GM18861 (cell line): Measurements from ENCODE around the gene TAF12.
A peak's percentile ranks its signal among the peaks of the same experiment; 100 is the strongest.
"Not testable (repeated sequence)": the region's sequence is repeated elsewhere in the genome, so short reads cannot be mapped to it uniquely, and the experiment has no call there.

Experiments
- ATAC-seq: cut with Tn5 transposase; IDR thresholded peaks from one replicate; pipeline ENCODE4 v1.9.1; 2021; ENCODE audit not compliant: unreplicated experiment

Gene TAF12

DNA sequence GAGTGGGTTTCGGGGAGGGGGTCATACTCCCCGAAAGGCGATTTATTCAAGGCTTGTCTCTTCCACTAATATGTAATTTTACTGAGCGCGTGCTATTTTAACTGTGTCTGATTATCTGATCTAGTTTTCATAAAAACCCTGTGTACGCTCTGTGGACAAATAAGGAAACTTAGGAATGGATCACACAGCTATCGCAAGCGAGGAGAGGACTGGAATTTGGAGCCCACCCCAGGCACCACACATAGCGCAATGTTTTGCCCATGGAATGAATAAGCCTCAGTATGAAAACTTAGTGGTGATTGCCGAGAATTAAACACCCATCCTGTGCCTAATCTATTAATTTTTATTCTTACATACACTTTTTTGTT, 60.6 kb downstream of the TAF12 start:
- ATAC-seq, result no peak

DNA sequence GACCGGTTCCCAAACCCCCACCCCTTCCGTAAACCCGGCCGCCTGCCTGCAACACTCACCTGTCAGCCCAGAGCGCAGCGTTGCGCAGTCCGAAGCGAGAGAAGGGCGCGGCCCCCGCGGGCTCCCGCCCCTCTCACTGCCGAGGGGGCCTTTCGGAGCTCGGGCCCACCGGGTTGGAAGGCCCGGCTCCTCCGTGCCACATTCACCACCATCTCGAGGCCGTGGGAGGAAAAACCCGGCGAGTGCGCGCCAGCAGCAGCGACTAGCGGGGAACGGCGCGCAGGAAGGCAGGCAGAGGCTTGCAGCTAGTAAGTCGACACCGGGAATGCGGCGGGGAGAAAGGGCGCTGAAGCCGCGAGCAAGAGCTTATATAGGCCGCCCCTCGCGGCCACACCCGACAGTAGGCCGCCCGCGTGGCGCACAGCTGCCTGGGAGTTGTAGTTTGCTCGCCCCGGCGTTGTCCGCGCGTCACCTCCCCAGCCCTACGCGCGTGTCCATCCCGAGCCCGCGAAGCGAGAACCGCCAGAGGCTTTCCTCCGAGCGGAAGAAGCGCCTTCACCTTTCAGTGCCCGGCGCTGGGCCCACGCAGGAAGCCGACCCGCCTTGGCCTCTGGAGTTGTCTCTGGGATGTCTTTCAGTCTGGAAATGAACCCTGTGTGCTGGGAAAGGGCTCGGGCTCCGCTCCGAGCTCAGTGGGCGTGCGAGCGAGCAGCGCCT, 61.2 kb downstream of the TAF12 start:
- ATAC-seq, result peak; percentile 73

DNA sequence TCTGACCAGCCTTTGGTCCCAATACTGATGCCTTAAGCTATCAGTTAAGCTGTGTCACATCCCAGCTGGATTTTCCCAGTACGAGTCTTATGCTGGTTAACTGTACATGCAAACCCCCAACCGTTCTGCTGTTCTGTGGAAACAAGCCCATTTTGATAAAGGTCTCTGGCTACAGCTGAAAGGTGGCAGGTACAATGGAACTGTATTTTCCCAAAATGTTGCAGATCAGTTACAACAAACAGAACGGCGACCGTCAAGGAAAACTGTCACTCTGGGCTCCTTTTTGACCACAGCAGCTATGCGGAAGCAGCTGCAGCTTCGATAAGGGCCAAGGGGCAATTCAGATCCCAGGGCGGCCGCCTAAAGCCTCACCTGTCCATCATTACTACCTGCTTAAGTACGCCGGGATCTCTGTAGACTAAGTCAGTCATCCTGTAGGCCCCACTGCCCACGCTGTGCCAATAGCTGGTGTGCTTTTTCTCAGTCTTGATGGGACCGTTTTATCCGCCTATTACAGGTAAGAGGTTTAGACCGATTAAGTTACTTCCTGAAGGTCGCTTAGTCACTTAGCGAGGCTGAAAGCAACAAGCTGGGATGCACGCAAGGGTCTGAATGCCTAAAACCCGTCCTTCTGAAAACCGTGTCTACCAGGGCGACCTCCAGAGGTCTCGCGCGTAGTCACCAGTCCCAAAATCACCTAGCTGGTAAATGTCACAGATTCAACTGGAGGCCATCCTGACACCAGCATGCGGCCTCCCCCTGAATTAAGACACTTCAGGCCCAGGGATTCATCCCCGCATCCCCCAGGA, 61.9 kb downstream of the TAF12 start:
- peak; percentile 3 for ATAC-seq

DNA sequence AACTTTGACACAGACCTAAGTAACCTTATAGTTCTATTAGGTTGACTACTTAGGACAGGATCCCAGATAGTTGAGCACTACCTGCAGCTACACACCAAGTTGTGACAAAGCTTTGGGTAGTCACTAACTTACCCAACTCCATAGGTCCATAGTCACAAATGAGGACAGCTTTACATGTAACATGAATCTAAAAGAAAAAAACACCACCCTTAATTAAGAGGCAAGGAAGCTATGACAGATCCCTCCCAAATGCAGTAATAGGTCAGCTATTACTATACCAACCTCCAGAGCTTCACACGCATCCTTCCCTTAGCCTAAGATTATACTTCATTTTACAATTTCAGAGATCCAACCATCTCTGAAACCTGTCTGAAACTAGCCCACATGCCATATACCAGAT, 63.5 kb downstream of the TAF12 start:
- ATAC-seq, result no peak

DNA sequence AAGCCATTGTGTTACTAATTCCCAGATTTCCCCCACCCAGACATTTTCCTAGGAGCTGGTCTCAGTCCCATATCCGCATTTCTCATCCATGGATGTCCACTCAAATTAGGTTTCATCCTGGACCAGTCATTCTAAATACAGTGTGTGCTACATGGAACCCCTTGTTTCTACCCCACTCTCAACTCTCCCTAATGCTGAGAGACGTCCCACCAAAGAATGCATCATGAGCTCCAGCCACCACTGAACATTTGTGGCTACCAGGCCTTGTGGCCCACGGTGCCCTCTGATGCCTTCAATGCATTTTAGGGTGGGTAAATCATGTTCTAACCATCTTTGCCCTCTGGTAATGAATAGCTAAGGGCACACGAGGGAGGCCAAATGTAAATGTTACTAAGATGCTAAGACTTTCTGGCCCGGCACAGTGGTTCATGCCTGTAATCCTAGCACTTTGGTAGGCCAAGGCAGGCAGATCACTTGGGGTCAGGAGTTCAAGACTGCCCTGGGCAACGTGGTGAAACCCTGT, 64.1 kb downstream of the TAF12 start:
- ATAC-seq, result no peak

DNA sequence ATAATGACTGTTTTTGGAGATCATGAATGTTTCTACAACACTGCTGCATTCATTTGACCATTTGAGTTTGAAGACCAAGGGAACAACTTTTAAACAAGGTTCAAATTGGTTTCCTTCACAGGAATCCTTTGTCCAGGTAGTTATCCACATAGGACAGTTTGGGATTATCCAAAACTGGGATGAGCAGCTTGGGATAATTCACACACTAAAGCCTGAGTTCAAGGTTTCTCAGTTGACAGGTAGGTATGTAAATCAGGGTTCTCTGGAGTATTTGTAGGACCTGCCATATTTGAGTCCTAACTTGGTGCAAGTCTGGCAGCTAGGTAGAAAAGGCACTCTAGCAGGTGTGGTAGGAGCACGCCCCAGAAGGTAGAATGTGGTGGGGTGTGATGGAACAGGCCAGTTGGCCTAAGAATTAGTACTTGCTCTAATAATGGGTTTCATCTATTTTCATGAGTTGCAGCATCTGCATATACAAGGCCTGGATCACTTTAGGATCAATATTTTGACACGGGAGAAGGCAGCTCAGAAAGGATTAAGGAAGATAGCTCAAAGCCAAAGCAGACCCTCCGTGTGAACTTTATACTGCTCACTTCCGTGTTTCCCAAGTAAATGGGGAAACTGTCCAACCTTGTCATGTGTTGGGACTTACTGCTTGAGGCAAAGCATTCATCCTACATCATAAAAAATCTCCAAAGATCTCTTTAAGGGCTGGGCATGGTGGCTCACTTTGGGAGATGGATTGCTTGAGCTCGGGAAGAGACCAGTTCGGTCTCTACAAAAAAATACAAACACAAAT, 64.9 kb downstream of the TAF12 start:
- no peak for ATAC-seq

DNA sequence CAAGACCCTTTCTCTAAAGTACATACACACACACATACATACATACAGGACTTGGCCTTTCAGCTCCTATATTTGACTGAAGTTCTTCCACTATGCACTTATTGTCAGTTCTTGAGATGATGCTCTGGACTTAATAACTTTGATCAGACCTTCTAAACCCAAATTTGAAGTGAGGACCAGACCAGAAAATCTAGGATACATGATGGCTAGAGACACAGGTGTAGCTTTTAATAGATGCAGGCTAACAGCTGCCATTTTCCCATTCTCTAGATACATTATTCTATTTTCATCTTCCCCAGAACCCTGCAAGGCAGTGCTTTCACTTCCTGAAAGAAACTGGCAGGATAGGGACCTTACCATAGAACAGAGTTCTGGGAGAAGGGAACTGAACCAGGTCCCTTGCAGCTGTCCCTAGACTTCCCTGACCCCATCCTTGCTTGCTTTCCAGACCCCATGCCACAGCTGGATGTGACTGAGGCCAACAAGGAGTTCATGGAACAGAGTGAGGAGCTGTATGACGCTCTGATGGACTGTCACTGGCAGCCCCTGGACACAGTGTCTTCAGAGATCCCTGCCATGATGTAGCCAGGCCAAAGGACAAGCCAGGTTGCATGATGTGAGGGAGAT, 65.7 kb downstream of the TAF12 start:
- ATAC-seq, result no peak

DNA sequence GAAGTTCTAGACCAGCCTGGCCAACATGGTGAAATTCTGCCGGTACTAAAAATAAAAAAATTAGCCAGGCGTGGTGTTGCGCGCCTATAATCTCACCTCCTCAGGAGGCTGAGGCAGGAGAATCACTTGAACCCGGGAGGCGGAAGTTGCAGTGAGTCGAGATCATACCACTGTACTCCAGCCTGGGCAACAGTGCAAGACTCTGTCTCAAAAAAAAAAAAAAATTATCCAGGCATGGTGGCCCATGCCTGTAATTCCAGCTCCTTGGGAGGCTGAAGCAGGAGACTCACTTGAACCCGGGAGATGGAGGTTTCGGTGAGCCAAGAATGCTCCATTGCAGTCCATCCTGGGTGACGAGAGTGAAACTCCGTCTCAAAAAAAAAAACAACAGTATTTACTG, 69.3 kb downstream of the TAF12 start:
- ATAC-seq, result no peak

DNA sequence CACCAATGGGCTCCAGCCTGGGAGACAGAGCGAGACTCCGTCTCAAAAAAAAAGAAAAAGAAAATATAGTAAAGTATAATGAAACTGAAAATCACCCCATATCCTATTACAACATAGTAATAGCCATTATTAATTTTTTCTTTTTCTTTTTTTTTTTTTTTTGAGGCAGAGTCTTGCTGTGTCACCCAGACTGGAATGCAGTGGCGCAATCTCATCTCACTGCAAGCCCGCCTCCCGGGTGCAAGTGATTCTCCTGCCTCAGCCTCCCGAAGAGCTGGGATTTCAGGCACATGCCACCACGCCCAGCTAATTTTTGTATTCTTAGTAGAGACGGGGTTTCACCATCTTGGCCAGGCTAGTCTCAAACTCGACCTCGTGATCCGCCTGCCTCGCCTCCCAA, 70.0 kb downstream of the TAF12 start:
- ATAC-seq, result not testable (repeated sequence)

DNA sequence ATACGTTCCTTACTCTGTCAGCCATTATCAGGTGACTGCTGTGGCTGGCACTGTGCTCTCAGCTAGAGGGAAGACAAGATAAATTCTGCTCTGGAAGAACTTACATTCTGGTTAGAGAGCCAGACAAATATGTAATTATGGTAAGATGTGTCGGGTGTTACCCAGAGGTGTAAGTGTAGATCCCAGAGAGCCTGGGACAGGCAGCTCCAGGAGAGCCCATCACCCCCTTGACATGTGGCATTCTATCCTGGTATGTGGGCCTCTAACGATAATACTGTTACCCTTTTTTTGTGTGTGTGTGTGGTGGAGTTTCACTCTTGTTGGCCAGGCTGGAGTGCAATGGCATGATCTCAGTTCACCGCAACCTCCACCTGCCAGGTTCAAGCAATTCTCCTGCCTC, 71.0 kb downstream of the TAF12 start:
- ATAC-seq, result no peak

DNA sequence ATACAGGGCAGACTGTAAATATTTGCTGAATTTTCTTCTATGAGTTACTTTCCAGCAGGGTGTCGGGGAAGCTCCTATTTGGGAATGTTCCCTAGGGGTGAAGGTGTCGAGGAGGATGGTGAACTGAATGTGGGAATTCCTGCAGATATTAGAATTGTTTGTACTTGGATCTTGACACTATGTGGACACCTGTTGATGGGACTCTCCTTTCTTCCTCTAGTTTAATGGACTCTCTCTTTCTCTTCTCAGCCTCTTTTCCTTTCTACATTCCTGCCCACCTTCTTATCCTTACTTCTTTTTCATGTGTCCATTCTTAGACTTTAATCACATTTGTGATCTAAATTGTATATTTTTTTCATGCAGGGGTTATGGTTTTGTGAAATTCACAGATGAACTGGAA, 75.9 kb downstream of the TAF12 start:
- ATAC-seq, result no peak

DNA sequence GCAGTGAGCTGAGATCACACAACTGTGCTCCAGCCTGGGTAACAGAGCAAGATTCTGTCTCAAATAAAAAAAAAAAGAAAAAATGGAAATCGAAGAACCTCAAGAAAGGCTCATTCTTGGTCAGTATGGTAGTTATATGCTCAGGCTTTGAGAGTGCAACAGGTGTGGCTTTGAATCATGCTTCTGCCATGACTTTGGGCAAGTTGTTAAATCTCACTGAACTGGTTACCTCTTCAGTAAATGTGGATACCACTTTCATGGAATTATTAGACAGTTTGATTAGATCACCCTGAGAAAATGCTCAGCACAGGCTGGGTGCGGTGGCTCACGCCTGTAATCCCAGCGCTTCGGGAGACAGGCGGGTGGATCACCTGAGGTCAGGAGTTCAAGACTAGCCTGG, 77.1 kb downstream of the TAF12 start:
- ATAC-seq, result no peak

DNA sequence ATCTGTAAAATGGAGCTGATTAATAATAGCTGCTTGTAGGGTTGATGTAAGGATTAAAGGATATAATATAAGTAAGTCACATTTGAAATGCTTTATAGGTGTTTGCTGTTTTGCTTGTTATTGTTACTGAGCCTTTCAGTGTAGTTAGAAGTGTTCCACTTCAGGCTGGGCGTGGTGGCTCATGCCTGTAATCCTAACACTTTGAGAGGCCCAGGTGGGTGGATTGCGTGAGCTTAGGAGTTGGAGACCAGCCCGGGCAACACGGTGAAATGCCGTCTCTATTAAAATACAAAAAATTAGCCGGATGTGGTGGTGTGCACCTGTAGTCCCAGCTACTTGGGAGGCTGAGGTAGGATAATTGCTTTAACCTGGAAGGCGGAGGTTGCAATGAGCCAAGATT, 77.8 kb downstream of the TAF12 start:
- ATAC-seq, result no peak

DNA sequence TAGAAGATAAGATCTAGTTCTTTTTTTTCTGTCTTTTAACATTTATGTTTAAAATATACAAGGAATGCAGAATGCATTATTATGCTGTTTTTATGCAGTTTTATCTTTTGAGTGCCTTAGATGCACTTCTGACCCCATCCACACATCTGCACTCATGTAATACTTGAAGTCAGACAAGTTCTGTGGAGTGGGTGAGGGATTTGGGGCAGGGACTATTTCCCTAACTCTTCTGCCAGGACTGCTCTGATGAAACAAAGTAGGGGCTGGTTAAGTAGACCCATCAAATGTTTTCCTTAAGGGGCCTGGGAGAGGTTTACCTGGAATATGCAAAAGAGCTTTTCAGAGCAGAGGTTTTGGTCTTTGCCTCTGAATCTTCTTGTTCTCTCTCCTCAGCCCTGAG, 78.6 kb downstream of the TAF12 start:
- no peak for ATAC-seq

DNA sequence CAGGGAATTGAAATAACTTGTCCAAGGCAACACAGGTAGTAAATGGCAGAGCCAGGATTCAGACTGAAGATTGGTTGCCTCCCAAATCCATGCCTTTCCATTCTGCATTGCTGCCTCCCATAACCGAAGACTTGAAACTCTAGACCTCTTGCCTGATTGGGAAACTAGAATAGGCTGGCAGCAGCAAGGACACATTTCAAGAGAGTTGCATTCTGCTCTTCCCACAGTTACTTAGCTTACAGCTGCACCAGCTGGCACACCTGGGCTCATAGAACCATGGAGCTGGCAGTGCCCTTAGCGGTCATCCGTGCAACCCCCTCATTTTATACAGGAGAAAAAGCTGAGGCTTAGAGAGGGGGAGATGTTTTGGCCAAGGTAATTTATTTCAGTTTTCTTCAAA, 82.0 kb downstream of the TAF12 start:
- ATAC-seq, result no peak
